GM18909 (cell line): Measurements from ENCODE around the gene GH2.
"Not testable (repeated sequence)": the region's sequence is repeated elsewhere in the genome, so short reads cannot be mapped to it uniquely, and the experiment has no call there.

Source experiments
- ATAC-seq: cut with Tn5 transposase; IDR thresholded peaks from one replicate; pipeline ENCODE4 v1.9.1; 2021; ENCODE audit warnings: mild to moderate bottlenecking; ENCODE audit not compliant: unreplicated experiment, poor library complexity

GH2 gene

DNA sequence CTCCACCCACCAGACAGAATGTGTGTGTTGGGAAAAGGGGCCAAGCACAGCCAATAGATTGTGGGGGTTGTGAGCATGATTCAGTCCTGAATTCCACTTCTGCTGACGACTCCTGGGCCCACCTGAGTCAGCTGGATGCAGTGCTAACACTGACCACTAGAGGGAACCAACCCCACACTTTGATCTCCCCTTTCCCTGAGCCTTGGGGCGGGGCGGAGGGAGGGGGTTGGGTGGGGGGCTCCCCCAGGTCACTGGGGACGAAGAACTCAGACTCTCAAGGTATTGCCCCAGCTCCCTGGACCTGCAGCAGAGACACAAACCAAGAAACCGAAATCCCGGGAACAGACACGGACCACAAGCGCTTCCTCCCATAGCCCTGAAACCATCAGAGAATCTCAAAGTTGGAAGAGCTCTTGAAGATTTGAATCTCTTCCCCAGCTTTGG lies 29.9 kb upstream of the GH2 start:
- ATAC-seq = no peak

- no peak for ATAC-seq
Observed at GRCh38 chr17:63911041-63911635, 29.4 kb upstream of the GH2 start, which contains the start of gene CSHL1. Gene CSHL1, minus strand, starts transcription at chr17:63911258. Its CDS starts 62 bp downstream, at chr17:63911196.

- no peak for ATAC-seq
Observed at GRCh38 chr17:63910096-63910495, 28.4 kb upstream of the GH2 start.

GRCh38 chr17:63909586-63909985 lies 27.8 kb upstream of the GH2 start:
- ATAC-seq = not testable (repeated sequence)

DNA sequence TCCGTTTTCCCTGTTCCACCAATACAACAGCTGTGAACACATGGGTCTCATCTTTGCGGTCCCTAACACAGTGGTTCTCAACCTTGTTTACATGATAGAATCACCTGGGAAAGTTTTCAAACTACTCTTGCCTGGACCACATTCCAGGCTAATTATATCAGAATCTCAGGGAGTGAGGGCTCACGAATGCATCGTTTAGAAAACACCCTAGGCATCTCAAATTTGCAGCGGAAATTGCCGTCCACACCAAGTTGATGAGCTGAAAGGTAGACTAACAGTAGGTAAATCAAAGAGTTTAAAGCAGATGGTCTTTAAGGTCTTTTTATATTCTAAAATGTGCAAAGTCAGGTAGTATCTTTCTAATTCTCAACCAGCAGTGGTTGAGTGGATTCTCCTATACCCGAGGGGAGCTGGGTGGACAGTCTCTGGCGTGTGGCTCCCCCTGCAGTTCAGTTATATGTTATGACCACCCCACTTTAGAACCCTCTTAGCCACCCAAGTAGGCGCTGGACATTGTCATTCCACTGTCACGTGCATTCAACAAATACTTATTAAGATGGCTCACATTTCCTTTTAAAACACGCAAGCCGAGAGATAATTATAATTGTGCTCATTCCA lies 25.5 kb upstream of the GH2 start:
- ATAC-seq = not testable (repeated sequence)

DNA sequence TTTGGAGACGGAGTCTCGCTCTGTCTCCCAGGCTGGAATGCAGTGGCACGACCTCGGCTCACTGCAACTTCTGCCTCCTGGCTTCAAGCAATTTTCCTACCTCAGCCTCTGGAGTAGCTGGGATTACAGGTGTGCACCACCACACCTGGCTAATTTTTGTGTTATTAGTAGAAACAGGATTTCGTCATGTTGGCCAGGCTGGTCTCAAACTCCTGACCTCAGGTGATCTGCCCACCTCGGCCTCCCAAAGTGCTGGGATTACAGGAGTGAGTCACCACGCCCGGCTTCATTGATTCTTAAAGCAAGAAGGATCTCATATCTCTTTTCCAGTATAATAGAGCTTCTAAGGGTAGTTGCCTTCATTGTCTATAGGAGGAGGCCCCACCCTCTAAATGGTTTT lies 23.1 kb upstream of the GH2 start:
- not testable (repeated sequence) for ATAC-seq

DNA sequence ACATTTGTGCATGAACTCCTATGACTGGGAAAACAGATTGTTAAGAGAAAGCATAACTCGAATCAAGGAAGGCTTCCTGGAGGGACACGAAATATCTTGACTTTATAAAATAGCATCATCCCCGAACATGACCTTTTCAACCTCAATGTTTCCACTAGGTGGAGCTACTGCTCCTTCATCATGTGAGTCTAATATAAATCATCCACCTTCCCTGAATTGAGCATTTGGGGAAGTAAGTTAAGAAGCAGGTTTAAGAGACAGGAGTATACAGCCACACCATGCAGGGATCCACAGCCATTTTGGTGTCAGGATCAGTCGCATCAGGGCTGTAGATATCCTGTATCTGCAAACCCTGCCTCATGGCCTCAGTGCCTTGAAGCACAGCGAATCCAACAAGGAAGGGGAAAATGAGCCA lies 22.1 kb upstream of the GH2 start:
- ATAC-seq = not testable (repeated sequence)

GRCh38 chr17:63901971-63902370 lies 20.2 kb upstream of the GH2 start:
- not testable (repeated sequence) for ATAC-seq

DNA sequence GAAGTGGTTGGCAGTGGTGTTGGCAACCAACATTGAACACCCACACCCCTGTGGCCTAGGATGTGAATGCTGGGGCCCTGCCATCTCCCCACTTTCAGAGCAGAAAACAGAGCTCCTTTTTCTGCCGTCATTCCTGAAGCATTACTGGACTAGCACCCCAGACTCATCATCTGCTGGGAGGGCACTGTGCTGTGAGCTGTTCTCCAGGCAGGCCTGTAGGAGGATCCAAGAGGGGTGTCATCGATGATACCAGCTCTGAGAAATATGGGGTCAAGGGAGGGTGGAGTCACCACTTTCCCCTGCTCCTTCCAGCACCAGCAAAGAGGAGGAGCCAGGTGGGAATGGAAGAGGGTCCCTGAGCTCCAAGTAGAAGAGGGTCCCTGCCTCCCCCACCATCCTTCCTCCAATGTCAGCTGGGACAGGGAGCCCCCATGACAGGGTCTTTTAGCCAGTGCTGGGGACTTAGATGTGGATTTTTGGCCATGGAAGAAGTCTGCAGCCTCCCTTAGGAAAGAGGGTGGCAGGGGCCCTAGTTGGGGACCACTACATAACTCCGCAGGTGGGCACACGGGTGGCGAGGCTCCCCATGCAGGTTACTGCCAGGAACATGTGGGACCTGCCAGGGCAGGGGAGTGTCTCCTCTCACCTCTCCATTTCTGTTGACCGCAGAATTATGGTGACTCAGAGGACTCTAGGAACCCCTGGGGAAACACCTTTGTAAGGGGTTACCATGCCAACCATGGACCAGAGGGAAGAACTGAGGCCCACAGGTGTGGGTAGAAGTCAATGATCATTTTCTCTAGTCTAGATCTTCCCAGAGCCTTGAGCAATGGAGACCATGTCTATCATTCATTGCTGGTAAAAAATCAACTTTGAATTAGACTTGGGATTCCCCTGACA lies 17.4 kb upstream of the GH2 start:
- ATAC-seq = not testable (repeated sequence)

DNA sequence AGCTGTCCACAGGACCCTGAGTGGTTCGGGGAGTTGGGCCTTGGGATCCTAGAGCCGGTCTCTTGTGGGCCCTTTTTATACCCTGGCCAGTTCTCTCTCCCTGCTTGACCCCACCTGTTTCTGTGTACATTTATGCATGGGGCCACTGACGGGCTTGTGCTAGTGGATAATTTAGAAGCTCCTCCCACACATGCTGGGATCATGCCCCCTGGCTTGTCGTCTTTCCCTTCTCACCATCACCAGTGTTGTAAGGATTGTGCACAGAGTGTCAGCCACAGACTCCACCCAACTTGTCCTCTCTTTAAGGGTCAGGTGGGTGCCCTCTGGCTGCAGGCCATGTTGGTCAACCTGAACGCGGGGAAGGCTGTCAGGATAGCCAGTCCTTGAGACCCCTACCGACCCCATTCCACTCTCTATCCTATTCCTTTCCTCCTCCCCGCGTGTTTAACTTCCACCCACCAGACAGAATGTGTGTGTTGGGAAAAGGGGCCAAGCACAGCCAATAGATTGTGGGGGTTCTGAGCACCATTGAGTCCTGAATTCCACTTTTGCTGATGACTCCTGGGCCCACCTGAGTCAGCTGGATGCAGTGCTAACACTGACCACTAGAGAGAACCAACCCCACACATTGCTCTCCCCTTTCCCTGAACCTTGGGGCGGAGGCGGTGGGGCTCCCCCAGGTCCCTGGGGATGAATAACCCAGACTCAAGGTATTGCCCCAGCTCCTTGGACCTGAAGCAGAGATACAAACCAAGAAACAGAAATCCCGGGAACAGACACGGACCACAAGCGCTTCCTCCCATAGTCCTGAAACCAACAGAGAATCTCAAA lies 15.0 kb upstream of the GH2 start, which contains the start of gene CSH1:
Gene CSH1 (minus strand): TSS at position 51 of the 831 bp plus-strand sequence. CDS start 63 bp downstream, outside the sequence.
- ATAC-seq = not testable (repeated sequence)

DNA sequence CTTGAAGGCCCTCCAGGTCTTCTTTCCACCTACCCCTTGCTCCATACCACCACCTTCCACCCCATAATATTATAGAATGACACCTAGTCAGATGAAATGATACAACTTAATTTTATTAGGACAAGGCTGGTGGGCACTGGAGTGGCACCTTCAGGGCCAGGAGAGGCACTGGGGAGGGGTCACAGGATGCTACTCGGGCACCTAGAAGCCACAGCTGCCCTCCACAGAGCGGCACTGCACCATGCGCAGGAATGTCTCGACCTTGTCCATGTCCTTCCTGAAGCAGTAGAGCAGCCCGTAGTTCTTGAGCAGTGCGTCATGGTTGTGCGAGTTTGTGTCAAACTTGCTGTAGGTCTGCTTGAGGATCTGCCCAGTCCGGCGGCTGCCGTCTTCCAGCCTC lies 13.1 kb upstream of the GH2 start:
- ATAC-seq = not testable (repeated sequence)

- ATAC-seq = not testable (repeated sequence)
Observed at GRCh38 chr17:63894021-63894420, 12.3 kb upstream of the GH2 start.

DNA sequence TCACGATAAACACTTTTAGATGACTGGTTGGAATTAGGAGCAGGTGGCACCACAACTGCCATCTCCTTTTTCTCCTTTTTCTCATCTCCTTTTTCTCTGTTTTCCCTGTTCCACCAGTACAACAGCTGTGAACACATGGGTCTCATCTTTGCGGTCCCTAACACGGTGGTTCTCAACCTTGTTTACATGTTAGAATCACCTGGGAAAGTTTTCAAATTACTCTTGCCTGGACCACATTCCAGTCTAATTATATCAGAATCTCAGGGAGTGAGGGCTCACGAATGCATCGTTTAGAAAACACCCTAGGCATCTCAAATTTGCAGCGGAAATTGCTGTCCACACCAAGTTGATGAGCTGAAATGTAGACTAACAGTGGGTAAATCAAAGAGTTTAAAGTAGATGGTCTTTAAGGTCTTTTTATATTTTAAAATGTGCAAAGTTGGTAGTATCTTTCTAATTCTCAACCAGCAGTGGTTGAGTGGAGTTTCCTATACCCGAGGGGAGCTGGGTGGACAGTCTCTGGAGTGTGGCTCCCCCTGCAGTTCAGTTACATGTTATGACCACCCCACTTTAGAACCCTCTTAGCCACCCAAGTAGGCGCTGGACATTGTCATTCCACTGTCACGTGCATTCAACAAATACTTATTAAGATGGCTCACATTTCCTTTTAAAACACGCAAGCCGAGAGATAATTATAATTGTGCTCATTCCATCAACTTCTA lies 10.7 kb upstream of the GH2 start:
- ATAC-seq = not testable (repeated sequence)

- ATAC-seq = not testable (repeated sequence)
Observed at GRCh38 chr17:63889026-63889848, 7.5 kb upstream of the GH2 start.

DNA sequence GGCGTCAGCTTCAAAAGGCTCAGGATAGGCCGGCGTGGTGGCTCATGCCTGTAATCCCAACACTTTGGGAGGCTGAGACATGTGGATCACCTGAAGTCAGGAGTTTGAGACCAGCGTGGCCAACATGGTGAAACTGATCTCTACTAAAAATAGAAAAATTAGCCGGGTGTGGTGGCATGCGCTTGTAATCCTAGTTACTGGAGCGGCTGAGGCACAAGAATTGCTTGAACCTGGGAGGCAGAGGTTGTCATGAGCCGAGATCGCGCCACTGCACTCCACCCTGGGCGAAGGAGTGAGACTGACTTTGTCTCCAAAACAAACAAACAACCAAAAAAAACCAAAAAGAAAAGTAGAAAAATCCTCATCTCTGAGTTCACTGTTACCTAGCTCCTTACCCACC lies 3.4 kb upstream of the GH2 start:
- not testable (repeated sequence) for ATAC-seq

- not testable (repeated sequence) for ATAC-seq
Observed at GRCh38 chr17:63882626-63883126, 932 bp upstream of the GH2 start.

- ATAC-seq = not testable (repeated sequence)
Observed at GRCh38 chr17:63881337-63881736, 407 bp downstream of the GH2 start.

- ATAC-seq = no peak
Observed at GRCh38 chr17:63880706-63881105, 1.0 kb downstream of the GH2 start.
